HG03442 (cell line): ENCODE data around the gene SLC35F3.
A peak's percentile ranks its signal among the peaks of the same experiment; 100 is the strongest.
"Not testable (repeated sequence)": the region's sequence is repeated elsewhere in the genome, so short reads cannot be mapped to it uniquely, and the experiment has no call there.

Experiments
- ATAC-seq: cut with Tn5 transposase; IDR thresholded peaks from one replicate; pipeline ENCODE4 v1.9.1; 2021; ENCODE audit warnings: mild to moderate bottlenecking, moderate library complexity; ENCODE audit not compliant: unreplicated experiment

Gene SLC35F3

DNA sequence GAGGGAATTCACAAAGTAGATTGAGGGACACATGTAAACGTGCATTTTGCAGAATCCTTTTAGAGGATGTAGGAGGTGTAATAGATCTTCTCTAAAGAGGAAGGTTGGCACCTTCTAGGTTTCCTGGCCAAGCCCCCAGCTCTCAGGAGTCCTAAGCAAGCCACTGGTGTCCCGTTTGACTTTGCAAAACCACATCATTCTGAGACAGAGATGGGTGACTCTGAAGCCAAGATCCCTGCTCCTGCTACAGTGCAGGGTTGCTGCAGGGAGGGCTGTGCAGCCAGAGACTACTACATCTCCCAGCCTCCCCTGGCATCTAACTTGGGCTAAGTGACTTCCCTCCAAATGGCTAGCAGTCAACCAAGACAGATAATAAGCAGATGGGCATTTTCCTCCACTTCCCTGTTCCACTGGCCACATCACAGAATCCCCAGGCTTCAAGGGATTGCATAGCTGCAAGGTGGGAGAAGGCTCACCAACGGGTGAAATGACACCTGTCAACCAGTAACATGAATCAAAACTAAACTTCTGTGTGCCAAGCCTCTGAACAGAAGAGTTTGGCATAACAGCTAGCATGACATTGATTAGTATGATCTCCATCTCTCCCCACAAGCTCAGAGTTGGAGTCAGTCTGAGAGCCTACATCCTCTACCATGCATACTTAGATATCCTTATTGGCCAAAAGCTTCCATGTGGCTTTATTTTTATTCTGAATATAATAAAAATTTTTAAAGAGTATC, 339.2 kb downstream of the SLC35F3 start:
- no peak for ATAC-seq

DNA sequence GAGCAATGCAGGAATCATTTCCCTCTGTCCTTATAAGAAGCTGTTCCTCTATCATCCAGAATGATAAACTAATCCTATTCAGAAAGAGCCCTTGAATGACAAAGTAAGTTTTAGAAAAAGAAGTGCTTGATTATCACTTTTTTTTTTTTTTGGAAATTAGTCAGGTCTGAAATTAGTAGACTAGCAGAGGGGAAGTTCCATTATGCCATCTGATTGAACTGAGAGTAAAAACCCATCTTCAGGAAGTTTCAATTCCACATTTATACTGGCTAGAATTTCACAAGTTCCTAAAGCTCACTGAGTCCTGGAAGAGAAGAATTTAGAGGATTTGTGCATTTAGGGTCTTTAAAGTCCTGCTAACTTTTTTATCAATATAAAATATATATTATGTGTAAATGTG, 340.0 kb downstream of the SLC35F3 start:
- ATAC-seq: no peak

DNA sequence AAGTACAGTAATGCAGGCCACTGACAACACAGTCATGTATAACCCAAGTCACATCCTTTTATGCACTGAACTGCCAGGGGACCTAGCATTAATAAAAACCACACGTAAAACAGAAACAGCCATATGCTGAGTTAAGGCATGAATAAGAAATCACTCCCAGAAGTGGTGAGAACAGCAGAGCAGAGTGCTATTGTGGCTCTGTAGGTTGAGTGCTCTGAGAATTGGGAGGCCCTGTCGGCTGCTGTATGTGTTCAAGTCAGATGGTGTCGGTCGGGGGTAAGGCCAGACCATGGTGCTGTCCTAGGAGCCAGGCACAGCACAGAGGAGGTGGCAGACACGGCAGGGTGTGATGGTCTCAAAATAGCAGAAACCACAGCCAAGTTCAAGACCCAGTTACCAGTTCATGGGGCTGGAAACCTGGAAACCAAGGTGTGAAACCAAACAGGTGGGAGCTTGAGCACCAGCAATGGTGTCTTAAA, 342.2 kb downstream of the SLC35F3 start:
- peak; percentile 90 for ATAC-seq

DNA sequence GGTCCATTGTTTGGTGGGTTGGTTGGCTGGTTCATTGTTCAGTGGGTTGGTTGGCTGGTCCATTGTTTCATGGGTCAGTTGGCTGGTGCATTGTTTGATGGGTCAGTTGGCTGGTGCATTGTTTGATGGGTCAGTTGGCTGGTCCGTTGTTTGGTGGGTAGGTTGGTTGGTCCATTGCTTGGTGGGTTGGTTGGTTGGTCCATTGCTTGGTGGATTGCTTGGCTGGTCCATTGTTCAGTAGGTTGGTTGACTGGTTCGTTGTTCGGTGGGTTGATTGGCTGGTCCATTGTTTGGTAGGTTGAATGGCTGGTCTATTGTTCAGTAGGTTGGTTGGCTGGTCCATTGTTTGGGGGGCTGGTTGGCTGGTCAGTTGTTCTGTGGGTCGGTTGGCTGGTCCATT, 343.3 kb downstream of the SLC35F3 start:
- not testable (repeated sequence) for ATAC-seq

DNA sequence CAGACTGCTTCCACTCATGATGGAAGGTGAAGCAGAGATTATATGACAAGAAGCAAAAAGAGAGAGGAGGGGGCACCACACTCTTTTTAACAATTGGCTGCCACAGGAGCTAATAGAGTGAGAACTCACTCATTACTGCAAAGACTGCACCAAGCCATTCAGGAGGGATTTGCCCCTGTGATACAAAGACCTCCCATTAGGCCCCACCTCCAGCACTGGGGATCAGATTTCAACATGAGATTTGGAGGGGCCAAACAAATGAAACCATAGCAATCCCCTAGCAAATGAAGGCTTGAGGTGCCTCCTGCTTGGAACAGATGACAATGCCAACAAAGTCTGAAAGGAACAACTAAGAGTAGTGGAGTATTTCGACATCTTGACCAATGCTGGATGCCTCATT, 346.3 kb downstream of the SLC35F3 start:
- ATAC-seq: no peak

DNA sequence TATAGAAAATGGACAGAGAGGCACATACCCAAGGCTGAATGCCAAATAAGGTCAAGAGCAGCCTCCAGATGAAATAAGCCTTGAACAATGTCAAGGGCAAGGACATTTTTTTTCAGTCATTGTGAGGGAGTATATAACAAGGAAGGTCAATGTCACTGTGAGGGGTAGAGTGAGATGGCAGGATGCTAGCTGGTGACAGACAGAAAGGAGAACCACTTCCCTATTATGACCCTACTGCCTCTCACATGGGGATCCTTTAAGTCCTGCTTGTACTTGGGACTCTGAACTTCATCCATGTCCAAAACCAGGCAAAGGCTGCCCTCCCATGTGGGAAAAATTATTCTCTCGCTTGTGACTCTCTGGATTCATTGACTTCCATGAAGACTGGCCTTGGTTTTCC, 349.3 kb downstream of the SLC35F3 start:
- no peak for ATAC-seq

DNA sequence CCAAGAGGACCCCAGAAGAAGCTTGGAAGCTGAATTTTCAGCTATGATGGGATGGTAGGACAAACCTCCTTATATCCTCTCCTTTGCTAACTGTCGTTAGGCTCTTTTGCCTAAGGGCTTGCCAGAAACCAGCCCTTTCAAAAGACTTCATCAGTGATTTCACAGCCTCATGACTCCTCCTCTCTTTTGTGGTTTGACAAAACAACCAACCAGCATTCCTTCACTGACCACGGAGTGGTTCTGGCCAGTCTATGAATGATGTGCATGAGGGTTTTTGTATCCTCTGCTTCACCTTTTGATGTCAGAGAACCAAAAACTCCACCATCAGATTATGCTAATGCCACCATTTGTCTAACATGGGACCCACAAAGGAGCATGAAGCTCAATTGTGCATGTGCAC, 351.9 kb downstream of the SLC35F3 start:
- no peak for ATAC-seq

DNA sequence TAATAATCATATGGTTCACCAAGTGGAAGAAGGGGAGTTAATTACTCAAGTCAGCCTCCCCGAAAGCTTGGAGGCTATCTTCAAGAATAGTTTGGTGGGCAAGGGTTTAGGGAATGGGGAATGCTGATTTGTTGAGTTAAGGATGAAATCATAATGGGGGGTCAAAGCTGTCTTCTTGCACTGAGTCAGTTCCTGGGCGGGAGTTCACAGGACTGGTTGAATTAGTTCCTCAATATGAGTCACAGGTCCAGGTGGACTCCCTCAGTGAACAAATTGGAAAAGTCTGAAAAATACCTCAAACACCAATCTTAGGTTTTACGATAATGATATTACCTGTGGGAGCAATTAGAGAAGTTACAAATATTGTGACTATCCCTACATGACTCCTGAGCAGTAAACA, 353.6 kb downstream of the SLC35F3 start:
- no peak for ATAC-seq

DNA sequence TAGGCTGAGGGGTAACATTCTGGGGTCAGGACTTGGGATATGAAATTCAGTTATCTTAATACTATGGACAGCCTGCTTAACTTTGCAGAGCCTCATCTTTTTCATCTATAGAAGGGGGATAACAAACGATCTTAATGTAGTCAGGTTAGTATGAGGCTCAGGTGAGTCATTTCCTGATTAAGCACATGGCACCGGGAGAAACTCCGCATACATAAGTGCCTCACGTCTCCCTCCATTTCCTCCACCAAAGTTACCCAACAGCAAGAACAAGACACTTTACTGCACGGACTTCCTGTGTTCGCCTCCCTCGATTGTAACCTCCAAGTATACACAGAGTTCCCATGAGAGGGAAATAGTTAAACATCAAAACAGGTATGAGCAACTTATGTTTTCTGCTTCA, 356.1 kb downstream of the SLC35F3 start:
- no peak for ATAC-seq

DNA sequence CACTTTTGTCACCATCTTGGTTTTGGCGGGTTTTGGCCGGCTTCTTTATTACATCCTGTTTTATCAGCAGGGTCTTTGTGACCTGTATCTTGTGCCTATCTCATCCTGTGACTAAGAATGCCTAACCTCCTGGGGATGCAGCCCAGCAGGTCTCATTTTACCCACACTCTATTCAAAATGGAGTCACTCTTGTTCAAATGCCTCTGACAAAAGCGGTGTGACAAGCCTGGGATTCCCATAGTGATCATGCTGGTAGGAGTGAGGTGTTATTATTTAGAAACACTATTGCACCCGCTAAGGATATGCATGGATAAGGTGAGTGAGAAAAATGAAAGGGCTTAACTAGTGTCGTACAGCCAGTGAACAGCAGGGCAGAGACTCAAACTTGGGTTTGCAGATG, 357.1 kb downstream of the SLC35F3 start:
- no peak for ATAC-seq

DNA sequence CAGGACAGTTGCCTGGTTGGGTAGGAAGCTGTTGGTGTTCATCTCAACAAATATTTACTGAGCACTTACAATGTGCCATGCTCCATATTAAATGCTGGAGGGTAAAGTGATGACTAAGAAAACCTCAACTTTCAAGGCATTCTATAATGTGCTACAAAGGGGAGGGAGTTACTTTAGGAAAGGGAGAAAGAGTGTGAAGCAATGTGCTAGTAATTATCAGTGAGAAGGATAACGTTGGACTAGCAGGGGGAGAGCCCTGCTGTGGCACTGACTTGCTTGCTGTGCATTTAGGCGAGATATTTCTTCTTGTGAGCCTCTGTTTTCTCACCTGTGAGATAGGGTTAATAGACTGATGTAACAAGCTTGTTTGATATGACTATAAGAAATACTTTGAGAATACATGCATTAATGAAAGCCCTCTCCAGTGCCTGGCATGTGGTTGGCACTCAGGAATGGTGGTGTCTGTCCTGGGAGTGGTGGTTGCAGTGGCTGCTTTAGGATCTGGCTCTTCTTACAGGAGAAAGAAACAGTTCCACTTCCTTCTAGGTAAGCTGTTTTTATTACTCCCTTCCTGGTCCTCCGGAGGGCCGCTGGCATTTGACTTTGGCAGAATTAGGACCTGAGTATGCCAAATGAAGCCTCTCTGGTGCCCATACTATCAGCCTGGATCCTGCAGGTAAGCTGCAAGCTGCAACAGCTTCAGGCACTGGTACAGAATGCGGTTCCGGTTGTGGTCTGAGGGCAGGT, 357.7 kb downstream of the SLC35F3 start:
- no peak for ATAC-seq

DNA sequence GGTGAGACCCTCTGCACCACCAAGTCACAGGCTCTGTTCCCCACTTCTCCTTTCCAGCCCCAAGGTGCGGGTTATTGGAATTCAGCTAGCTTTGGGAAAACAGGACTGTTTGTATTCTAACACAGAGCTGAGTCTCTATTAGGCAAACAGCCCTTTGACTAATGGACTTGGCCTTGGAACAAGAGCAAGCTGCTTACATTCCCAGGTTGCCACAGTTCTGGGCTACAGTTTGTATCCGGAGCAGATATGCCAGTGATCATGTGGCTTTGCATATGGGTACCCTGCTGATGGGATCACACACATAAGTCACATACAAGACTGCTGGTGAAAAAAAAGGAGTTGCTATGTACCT, 358.3 kb downstream of the SLC35F3 start:
- no peak for ATAC-seq

DNA sequence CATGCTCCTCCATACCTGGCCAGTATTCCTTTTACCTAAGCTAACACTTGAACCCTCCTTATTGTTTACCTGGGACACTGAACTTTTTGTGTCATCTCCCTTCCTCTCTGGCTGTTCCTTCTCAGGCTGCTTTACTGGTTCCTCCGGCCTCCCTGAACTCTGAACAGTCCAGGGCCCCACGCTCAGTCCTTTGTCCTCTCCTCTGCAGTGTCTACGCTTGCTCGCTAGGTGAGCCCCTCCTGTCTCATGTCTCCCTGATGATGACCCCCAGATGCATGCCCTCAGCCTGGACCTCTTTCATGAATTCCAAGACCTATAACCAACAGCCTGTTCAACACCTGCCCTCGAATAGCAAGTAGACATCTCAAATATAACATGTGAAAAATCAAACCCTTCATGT, 360.4 kb downstream of the SLC35F3 start:
- no peak for ATAC-seq

DNA sequence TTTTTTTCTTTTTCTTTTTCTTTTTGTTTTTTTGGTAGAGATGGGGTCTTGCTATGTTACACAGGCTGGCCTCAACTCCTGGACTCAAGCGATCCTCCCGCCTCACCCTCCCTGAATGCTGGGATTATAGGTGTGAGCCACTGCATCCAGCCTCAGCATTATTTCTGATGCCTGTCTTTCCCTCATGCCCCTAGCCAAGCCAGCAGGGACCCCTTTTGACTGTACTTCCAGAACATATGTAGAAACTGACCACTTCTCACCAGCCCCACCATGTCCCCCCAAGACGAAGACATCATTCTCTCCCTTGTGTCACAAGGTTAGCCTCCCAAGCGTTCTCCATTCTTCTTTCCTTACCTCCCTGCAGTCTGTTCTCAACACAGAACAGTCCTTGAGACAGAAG, 360.8 kb downstream of the SLC35F3 start:
- ATAC-seq: no peak

DNA sequence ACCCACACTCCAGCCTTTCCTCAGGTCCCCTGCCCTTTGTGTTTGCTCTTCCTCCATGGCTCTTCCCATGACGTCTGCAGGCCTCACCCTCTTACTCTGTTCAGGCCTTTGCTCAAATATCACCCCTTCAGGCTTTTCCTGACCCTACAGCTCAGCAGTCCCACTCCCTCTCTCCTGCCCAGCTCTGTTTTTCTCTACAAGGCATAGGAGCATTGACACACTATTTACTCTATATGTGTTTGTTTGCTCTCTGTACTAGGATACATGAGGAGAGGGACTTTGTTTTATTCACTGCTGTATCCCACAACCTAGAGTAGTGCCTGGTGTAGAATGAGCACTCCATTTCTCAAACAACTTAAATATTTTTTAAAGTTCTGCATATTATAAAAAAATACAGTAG, 361.4 kb downstream of the SLC35F3 start:
- no peak for ATAC-seq

DNA sequence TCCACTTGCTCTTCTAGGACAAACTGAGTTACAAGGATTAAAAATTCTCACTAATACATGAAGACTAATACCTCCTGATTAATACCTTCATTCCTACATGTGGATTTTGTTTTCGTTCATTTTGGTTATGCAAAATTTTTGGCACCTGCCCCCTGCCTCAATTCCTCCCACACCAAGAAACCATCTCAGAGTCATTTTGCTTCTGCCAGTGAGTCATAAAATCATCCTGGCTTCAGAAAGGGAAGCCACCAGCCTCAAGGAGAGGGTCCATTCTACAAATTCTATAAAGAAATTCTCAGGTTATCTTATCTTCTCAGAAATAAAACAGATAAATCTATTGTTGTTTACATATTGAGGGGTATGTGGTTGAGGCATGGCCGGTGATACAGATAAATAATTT, 365.6 kb downstream of the SLC35F3 start:
- no peak for ATAC-seq

DNA sequence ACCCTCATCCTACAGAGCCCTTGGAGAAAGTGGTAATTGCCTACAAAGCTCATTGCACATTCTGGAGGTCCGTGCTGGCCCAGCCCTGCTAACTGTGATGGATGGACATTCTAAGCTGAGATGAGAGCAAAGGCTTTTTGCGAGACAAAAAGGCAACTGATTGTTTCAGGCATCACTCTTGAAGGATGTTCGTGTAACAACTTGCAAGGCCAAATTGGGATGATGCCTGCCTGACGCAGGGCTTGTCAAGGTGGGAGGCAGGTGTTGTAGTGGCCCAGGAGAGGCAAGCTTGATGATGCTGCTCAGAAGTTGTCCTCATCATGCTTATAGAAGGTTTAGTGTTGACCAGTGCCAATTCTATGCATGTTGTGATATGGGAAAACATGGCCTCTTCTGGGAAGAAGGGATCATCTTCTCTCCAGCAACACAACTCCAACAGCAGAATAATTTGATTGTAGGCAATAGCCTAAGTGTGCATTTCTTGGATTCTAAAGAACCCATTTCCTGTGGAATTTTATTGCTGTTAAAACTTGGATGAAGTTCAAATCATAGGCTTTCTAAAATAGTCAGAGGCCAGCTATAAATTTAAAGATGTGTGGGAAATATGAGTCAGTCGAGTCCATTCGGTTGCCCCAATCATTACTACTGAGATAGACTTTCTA, 366.2 kb downstream of the SLC35F3 start:
- ATAC-seq: no peak

DNA sequence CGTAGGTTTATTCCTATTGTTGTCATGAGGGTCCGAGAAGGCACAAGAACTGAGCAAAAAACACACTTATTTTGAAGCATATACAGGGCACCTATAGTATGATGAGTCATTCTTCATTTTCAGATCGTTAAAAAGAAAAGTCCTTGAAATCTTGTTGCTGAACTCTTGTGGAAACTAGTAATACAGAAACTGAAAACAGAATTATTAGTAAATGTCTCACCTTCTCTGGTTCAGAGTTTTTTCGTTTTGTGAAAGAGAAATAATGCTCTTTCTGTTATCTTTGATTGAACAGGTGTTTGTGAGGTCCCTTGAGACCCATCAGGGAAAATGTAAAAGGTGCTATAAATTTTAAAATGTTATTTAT, 366.7 kb downstream of the SLC35F3 start:
- ATAC-seq: peak; percentile 93

DNA sequence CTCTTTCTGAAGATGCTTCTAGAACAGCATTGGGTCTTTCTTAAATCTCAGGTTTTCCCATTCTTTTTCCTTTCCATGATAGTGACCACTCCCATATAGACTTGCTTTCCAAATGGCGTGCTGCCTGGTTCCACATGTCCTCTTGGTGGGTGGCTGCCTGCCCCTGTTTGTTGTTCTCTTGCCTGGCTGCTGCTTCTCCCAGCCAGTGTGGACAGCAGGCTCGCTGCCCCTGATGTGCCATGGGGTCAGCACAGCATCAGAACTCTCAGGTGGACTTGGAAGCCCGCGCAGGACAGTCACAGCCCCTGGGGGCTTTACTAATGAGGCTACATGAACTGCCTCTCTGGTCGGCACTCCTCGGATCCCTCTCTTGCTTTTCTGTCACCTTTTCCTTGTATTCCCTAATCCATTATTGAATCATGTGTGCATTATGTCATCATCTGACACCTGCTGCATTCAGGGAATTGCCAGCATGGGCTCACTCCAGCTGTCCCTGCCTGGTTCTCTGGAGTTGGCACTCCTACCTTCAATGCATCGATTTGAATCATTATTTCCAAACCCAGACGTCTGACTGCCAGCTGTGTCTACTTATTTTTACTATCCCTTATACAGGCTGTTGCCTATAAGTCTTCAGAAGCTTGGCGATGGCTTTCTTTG, 368.3 kb downstream of the SLC35F3 start:
- ATAC-seq: no peak

DNA sequence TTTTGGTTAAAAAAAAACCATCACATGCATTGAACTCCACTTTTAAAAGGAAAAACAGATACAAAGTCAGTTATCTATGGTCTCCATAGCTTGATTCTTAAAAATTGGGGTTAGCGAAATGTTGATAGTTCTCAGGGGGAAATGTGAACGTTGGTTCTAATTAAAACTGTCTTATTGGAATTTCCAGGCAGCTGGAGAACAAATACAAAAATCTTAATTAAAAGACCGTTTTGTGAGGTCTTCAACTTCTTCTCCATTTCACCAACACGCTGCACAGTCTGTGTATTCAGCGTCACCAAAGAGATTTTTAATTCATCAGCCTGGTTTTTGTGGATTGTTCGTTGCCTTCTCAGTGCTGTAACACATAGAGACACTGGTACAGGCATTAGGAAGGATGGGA, 369.5 kb downstream of the SLC35F3 start:
- no peak for ATAC-seq

DNA sequence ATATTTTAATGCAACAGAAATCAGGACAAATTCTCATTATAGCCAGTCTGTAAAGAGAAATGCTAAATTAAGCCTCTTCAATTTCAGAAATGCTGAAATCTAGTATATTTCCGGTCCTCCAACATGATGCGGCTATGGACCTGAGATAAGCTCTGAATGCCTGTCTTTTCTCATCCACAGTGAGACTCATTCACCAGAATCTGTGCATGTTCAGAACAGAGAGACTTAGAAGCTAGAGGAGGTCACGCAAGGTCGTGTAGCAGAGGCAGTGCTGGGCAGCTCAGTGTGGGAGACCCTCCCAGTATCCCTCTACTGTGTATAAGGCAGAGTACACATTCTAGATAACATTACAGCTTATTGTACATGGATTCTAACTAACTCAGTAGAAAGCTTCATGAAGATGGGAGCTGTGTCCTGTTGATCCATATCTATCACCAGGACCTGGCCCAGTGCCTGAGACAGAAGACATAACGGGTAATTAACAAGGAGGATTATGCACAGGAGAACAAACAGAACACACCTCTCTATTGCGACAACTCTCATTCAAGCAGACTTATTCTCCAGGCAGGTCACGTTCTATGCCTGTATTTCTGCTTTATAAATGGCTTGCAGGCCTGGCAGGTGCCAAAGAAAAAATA, 371.8 kb downstream of the SLC35F3 start:
- no peak for ATAC-seq
